Activated gamma-delta T cell treated with anti-CD3 and anti-CD28 coated beads, Interleukin-2, amount 50 U/mL, for 16 hours (primary cell): ENCODE data around the gene SERPINE1.

ENCODE experiments used
- DNase-seq: peaks from one replicate; pipeline ENCODE4 v3.0.0-alpha.2; 2020; ENCODE audit warnings: low read depth

The SERPINE1 gene

GRCh38 chr7:101170617-101171441, 43.9 kb downstream of the SERPINE1 start:
- DNase-seq = no peak

GRCh38 chr7:101171442-101171837, 44.5 kb downstream of the SERPINE1 start:
- no peak for DNase-seq

GRCh38 chr7:101172005-101172853, 45.3 kb downstream of the SERPINE1 start:
- no peak for DNase-seq

- no peak for DNase-seq
Observed at GRCh38 chr7:101172854-101173751, 46.2 kb downstream of the SERPINE1 start.

- DNase-seq = peak; percentile 34
Observed at GRCh38 chr7:101173752-101174244, 46.9 kb downstream of the SERPINE1 start.

GRCh38 chr7:101174322-101174854, 47.5 kb downstream of the SERPINE1 start:
- DNase-seq = no peak

GRCh38 chr7:101175664-101176063, 48.8 kb downstream of the SERPINE1 start:
- DNase-seq = no peak

- DNase-seq = no peak
Observed at GRCh38 chr7:101177644-101178043, 50.7 kb downstream of the SERPINE1 start.

- no peak for DNase-seq
Observed at GRCh38 chr7:101179117-101179516, 52.2 kb downstream of the SERPINE1 start.

GRCh38 chr7:101179713-101180112, 52.8 kb downstream of the SERPINE1 start:
- no peak for DNase-seq

- no peak for DNase-seq
Observed at GRCh38 chr7:101180130-101180755, 53.3 kb downstream of the SERPINE1 start, which contains the start of gene NAT16. NAT16 (minus strand) TSS chr7:101180293; CDS start chr7:101174807, 5,486 bp downstream.

- DNase-seq = no peak
Observed at GRCh38 chr7:101185258-101185839, 58.4 kb downstream of the SERPINE1 start.

- DNase-seq = no peak
Observed at GRCh38 chr7:101186194-101186593, 59.3 kb downstream of the SERPINE1 start.

- DNase-seq = no peak
Observed at GRCh38 chr7:101186844-101187428, 60.0 kb downstream of the SERPINE1 start.
